Panc1 (cell line): ENCODE data around the gene SLC17A6. TPM values are rescaled to one million over a fixed set of nuclear protein-coding genes. Genes with fewer than 3 reads are reported as not detected.

Experiments used
- ATAC-seq: fragments of 200-7000 bp; cut with Tn5 transposase; 2 replicates; pipeline ENCODE4 v1.9.1; 2020; ENCODE audit warnings: mild to moderate bottlenecking, moderate library complexity
- BruUV-seq: library from RNA; stranded (reverse); fragments of 400-500 nt; replicated peaks from 2 replicates; lab custom pipeline; 2021; lab: Mats Ljungman, UMichigan
- CTCF ChIA-PET: fragments of 300-600 bp; sonication (Branson Sonifier 250); formaldehyde crosslinking; loops from one replicate; lab custom pipeline; 2022; ENCODE audit warnings: antibody characterized with exemption; lab: Charles Lee
- POLR2A ChIA-PET: fragments of 300-600 bp; sonication (Branson Sonifier 250); formaldehyde crosslinking; loops from one replicate; lab custom pipeline; 2022; ENCODE audit warnings: antibody characterized with exemption; lab: Charles Lee
- DNase-seq: peaks from one replicate; pipeline ENCODE4 v3.0.0-alpha.2; 2010; ENCODE audit warnings: low read depth, low spot score
- H3K27ac ChIP-seq: 2 replicates; pipeline ENCODE4 v1.5.1; 2011; ENCODE audit warnings: mild to moderate bottlenecking, low read length, inconsistent platforms
- H3K27me3 ChIP-seq: fragments of 200-500 bp; sonication (Bioruptor generic); 2 replicates; pipeline ENCODE4 v1.6.0; 2014; ENCODE audit warnings: low read length, inconsistent platforms; ENCODE audit not compliant: control insufficient read depth, insufficient read depth
- H3K36me3 ChIP-seq: fragments of 200-500 bp; sonication (Bioruptor generic); 2 replicates; pipeline ENCODE4 v1.5.1; 2014; ENCODE audit warnings: inconsistent platforms, mild to moderate bottlenecking, low read length, moderate library complexity; ENCODE audit not compliant: control insufficient read depth, insufficient read depth
- H3K4me1 ChIP-seq: 2 replicates; pipeline ENCODE4 v1.5.1; 2011; ENCODE audit warnings: inconsistent platforms, mild to moderate bottlenecking, low read length, moderate library complexity; ENCODE audit not compliant: control insufficient read depth, insufficient read depth
- H3K4me3 ChIP-seq, 2 experiments: 2 replicates each; pipeline ENCODE4 v1.5.1; 2011 to 2012; ENCODE audit warnings: low read depth in 2 of 2, low read length in 2 of 2, mild to moderate bottlenecking in 2 of 2, inconsistent platforms in 1 of 2, moderate library complexity in 1 of 2
- H3K9me3 ChIP-seq: fragments of 200-500 bp; sonication (Bioruptor generic); 2 replicates; pipeline ENCODE4 v1.5.1; 2014; ENCODE audit warnings: low read depth, mild to moderate bottlenecking, inconsistent platforms, low read length, moderate library complexity; ENCODE audit not compliant: control insufficient read depth, insufficient read depth
- CTCF ChIP-seq: fragments of 450-650 bp; IDR thresholded peaks from 2 replicates; pipeline ENCODE4 v1.5.1; 2017; ENCODE audit warnings: mild to moderate bottlenecking
- POLR2AphosphoS5 ChIP-seq: IDR thresholded peaks from 2 replicates; pipeline ENCODE4 v1.6.1; 2012; ENCODE audit warnings: mild to moderate bottlenecking, low read depth, low read length, moderate library complexity
- REST ChIP-seq, 2 experiments: IDR thresholded peaks; 2 replicates each; pipeline ENCODE4 v1.6.1; 2011 to 2012; ENCODE audit warnings: low read depth in 2 of 2, control low read depth in 1 of 2, low read length in 1 of 2, mild to moderate bottlenecking in 1 of 2, moderate library complexity in 1 of 2; ENCODE audit not compliant: insufficient read depth in 1 of 2
- SIN3A ChIP-seq: IDR thresholded peaks from 2 replicates; pipeline ENCODE4 v1.6.1; 2012; ENCODE audit warnings: low read depth, mild to moderate bottlenecking, low read length, moderate library complexity, borderline replicate concordance; ENCODE audit not compliant: insufficient read depth
- TCF7L2 ChIP-seq: IDR thresholded peaks from 2 replicates; pipeline ENCODE4 v1.6.1; 2011; ENCODE audit warnings: mild to moderate bottlenecking, low read depth, low read length, inconsistent platforms
- in situ Hi-C: cut with HindIII; loops from 2 replicates; pipeline ENCODE4 v1.10.0; 2016; ENCODE audit warnings: low sequenced_read_pairs, low pct_unique_long_range_greater_than_20kb
- intact Hi-C: fragments of 100-400 bp; cut with micrococcal nuclease; formaldehyde crosslinking; loops from one replicate; pipeline ENCODE4 v1.10.0; 2022; ENCODE audit not compliant: unreplicated experiment
- total RNA-seq: library from RNA; stranded (reverse); gene quantifications from one replicate; pipeline ENCODE4 v1.2.1, GENCODE V29; 2021; ENCODE audit not compliant: unreplicated experiment

SLC17A6 gene
- total RNA-seq, 1 experiment from 2014 or later, result not detected

DNA sequence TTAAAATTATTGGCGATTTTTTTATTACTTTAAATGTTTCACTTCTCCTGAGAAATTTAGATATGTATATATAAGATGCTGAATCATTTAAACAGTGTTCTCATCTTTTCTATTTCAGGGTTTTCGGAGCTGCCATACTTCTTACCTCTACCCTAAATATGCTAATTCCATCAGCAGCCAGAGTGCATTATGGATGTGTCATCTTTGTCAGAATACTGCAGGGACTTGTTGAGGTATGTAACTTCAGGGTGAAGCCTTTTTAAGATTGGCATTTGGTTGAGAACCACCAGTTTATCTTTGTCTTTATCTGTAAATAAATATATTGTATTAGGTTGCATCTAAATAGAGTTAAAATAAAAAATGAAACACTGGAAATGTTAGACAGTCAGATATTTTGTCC, 21.1 kb downstream of the SLC17A6 start:
- TF ChIP-seq TCF7L2 (no peak), POLR2AphosphoS5 (no peak), CTCF (no peak), SIN3A (no peak), REST (IDR thresholded peaks at IDR 0.05; ENCODE audit: insufficient read depth in 1 of 2, low read depth in 2 of 2, low read length in 1 of 2) (no peak)

GRCh38 chr11:22371160-22371559, 33.0 kb downstream of the SLC17A6 start:
- no peaks in the 10 kb centered on the region for H3K27me3 ChIP-seq
- CTCF ChIA-PET, result no interaction called here
- in situ Hi-C loops, result no loop called here

More for the DNA sequence above, 21.1 kb downstream of the SLC17A6 start:
- H3K9me3 ChIP-seq, result no peaks in the 10 kb centered on the region
- intact Hi-C loops (no loop called here), in situ Hi-C loops (no loop called here)
- POLR2A ChIA-PET, result no interaction called here
- no peaks in the 10 kb centered on the region for H3K27me3 ChIP-seq
- no peak overlapping the region for H3K4me3 ChIP-seq
- no peak overlapping the region for H3K27ac ChIP-seq
- DNase-seq (no peak), ATAC-seq (no peak)
- CTCF ChIA-PET, result no interaction called here
- no TSS peak for BruUV-seq
- no peaks in the 10 kb centered on the region for H3K4me1 ChIP-seq
- H3K36me3 ChIP-seq, result no peaks in the 10 kb centered on the region

More at GRCh38 chr11:22371160-22371559, 33.0 kb downstream of the SLC17A6 start:
- Histone ChIP-seq H3K27ac (no peak overlapping the region), H3K9me3 (no peaks in the 10 kb centered on the region), H3K4me3 (no peak overlapping the region), H3K4me1 (no peaks in the 10 kb centered on the region), H3K36me3 (no peaks in the 10 kb centered on the region)
- intact Hi-C loops, result no loop called here
- ATAC-seq (no peak), DNase-seq (no peak)
- POLR2A ChIA-PET, result no interaction called here
- BruUV-seq, result no TSS peak
- no peak for TF ChIP-seq SIN3A
- no peak for TF ChIP-seq CTCF
